ENCODE measurements around the gene SLIT3. TPM values are rescaled to one million over a fixed set of nuclear protein-coding genes. Genes with fewer than 3 reads are reported as not detected.

The SLIT3 gene
- total RNA-seq, 1 experiment from 2014 or later = 21.9 TPM

DNA sequence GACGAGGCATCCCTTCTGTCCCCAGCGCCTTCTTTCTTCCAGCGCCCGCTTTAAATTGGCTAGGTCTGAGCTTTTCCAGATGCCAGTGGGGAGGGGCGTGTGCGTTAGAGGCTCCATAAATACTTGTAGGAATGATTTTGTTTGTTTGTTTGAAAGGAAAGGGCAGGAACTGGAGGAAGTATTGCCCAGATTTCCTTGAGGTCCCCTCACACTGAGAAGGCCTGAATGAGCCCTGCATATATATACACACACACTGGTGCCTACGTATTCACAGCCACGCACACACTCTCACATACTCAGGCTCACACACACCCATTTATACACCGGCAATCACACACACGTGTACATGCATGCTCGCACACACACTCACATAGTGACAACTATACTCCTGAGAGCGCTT, 1.0 kb upstream of the SLIT3 start:
- no peak for DNase-seq (ENCODE audit: low read depth)
- in situ Hi-C loops (cut with HindIII; ENCODE audit: low pct_unique_long_range_greater_than_20kb, low sequenced_read_pairs) = no loop called here

DNA sequence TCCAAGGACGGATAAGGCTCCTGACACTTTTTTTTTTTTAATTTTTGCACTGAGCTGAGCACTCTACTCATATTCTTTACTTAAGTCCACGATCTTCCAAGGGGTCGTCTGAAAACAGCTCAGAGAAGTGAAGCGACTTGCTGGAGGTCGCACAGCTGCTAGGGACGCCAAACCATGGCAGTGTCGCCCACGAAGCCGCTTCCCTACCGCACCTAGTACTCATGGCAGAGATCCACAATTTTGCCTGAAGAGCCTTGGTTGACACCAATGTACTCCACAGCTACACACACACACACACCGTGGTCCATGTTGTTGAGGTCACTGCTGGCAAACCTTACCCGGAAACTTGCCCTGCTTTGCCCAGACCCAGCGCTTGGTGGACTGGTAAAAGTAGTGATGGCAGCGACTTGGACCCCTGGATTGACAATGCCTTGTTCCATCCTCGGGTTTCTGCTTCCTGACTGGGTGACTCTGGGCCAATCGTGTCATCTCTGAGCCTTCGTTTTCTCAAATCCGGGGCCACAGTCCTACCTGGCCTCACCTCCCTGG, 521 bp upstream of the SLIT3 start:
- in situ Hi-C loops (cut with HindIII; ENCODE audit: low pct_unique_long_range_greater_than_20kb, low sequenced_read_pairs) = no loop called here
- DNase-seq (ENCODE audit: low read depth) = no peak

DNA sequence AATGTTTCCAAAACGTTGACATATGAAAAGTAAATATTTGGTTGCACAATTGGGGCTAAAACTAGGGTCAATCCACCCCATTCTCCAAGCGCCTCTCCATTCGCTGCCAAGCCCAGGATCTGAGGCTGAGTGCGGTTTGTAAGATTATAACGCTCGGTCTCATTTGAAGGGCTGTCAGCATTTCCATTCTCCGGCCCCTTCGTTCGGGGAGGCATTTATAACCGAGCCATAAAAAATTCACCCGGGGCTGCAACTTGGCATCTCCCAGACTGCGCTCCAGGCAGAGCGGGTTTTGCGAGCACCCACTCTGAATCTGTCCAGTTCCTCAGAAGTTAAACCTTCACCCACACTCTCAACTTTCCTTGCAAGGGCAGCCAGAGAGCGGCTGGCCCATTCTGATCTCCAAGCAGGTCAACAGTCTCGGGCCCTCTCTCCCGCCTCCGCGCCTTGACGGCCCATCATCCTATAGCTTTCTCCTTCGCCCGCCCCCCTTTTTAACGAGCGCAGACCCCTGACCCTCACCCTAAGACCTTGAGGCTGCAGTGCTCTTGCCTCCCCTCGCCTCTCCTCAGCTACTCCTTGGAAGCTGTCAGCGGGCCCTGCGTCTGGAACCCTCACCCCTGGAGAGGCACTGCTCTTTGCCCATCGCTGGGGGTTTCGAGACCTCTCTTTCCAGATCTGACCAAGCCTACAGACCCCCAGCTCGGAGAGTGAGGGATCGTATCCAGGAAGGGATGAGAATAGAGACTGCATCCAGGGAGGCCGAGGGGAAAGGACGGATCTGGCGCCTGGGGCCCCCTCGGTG, 1.1 kb downstream of the SLIT3 start:
- DNase-seq (ENCODE audit: low read depth) = peak; percentile 34
- in situ Hi-C loops (cut with HindIII; ENCODE audit: low pct_unique_long_range_greater_than_20kb, low sequenced_read_pairs) = no loop called here

DNA sequence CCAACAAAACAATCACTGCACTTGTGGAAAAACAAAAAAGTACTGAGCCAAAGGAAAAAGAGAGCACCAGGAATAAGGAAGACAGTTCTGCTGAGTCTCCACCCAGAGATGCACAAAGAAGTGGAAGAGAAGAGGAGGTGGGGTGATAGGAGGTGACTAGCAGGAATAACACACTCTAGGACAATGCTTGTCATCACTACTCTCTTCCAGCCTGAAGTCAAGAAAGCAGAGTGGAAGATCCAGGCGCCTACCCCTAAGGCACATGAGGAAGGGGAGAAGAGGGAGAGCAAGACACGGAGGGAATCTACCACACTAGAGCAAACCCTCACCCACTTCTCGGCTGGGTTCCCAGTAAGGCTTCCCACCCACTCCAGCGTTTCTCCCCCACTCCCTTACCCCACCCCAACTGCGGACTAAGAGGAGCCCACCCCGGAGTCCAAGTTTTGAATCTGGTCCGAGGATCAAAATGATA, 1.7 kb downstream of the SLIT3 start:
- in situ Hi-C loops (cut with HindIII; ENCODE audit: low pct_unique_long_range_greater_than_20kb, low sequenced_read_pairs) = no loop called here
- DNase-seq (ENCODE audit: low read depth) = peak; percentile 33

DNA sequence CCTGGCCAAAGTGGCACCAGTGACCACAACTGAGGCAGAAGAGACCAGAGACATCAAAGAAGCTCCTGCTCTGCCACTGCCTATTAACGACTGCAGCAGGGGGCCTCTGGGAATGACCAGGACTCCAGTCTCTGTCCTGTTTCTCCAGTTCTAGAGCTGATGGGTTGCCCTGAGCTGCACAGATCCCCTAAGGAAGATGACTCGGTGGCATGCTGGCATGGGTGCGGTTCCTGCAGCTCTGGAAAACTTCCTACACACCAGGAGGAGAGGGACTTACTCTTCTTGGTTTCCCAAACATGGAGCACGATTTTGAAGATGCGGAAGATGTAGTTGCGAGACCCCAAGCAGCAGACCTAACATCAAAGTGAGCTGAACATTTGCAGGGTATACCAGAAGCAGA, 2.7 kb downstream of the SLIT3 start:
- in situ Hi-C loops (cut with HindIII; ENCODE audit: low pct_unique_long_range_greater_than_20kb, low sequenced_read_pairs) = no loop called here
- DNase-seq (ENCODE audit: low read depth) = no peak

DNA sequence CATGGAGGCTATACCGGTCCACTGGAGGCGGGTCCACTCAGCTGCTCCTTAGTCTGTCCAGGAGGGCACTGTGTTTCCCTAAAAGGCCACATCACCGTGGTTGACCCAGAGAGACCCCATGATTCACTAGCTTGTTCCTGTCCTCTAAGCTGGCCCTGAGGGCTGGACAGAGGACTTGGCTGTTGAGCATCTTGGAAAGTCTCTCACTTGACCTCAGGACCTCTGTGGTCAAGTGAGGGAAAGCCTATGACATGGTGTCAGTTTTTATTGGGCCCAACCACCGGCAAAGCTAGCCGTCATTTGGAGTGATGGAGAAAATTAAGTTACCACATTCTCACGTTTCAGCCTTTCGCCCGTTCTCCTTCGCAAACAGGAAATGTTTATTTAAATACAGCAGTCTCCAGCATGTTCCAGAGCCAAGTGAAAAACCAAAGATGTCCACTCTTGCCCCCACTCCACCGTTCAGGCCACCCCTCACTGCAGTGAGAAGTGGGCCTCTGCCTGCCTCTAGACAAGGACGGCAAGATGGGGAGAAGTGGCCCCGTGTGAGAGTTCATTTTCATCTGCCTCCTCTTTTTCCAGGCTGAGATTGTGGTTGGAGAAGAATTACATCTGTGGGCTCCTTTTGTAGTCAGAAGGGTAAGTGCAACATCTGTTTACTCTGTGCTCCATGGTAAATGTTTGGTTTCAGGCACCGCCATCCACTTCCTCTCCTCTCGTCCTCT, 4.4 kb downstream of the SLIT3 start:
- in situ Hi-C loops (cut with HindIII; ENCODE audit: low pct_unique_long_range_greater_than_20kb, low sequenced_read_pairs) = no loop called here
- peak; percentile 81 for DNase-seq (ENCODE audit: low read depth)

DNA sequence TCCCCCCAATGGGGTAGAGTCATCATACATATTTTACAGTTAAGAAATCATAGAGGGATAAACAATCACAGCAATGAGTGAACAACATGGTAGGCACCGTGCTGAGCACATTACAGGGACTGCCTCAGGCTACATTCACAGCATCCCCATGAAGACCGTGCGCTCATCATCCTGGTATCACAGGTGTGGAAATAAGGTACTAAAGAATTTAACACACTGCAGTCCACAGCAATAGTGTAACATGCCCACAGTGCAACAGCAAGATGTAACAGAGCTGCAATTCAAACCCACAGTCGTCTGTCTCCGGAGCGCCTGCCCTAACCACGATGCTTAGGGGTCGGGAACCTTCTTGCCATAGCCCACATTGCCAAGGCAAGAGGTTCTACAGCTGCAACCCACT, 5.6 kb downstream of the SLIT3 start:
- in situ Hi-C loops (cut with HindIII; ENCODE audit: low pct_unique_long_range_greater_than_20kb, low sequenced_read_pairs) = no loop called here
- DNase-seq (ENCODE audit: low read depth) = no peak

DNA sequence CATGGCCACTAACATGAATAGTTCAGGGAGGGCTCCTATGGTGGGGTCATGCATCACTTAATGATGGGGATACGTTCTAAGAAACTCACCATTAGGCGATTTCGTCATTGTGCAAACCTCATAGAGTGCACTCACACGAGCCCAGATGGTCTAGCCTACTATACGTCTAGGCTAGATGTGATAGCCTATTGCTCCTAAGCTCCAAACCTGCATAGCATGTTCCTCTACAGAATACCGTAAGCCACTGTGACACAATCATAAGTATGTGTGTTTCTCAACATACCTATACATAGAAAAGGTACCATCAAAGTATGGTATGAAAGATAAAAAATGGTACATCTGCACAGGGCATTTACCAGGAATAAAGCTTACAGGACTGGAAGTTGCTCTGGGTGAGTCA, 6.3 kb downstream of the SLIT3 start:
- in situ Hi-C loops (cut with HindIII; ENCODE audit: low pct_unique_long_range_greater_than_20kb, low sequenced_read_pairs) = no loop called here
- DNase-seq (ENCODE audit: low read depth) = no peak

DNA sequence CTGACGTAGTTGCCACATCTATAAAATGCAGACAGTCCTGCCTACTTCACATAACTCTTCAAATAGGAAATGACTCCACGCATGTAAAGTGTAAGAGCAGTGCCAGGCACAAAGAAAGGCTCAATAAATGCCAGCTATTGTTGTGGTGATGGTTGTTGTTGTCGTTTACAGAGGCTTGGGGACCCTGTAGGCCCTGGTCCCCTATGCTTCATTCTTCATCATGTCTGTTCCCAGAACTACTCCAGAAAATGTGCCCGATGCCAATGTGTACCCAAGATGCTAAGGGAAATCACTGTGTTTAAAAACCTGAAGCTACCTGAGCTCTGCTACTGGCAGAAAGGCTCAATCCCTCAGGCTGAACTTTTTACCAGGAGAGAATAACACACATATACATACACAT, 9.1 kb downstream of the SLIT3 start:
- in situ Hi-C loops (cut with HindIII; ENCODE audit: low pct_unique_long_range_greater_than_20kb, low sequenced_read_pairs) = no loop called here
- DNase-seq (ENCODE audit: low read depth) = no peak

DNA sequence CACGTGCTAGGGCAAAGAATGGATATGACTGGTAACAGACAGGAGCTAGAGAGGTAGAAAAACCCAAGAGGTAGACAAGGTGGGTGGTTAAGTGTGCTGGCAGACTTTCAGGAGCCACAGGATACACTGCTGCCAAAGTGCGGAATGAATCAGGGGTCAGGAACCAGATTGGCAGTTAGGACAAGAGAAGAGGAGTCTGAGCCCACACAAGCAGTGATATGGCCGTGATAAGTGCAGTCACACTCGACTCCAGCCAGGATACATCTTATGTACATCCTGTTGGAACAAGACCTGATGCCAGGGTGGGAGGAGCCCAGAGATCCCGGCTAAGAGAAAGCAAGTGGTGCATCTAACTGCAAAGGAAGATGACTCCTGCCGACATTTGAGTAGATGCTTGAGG, 10.0 kb downstream of the SLIT3 start:
- in situ Hi-C loops (cut with HindIII; ENCODE audit: low pct_unique_long_range_greater_than_20kb, low sequenced_read_pairs) = no loop called here

DNA sequence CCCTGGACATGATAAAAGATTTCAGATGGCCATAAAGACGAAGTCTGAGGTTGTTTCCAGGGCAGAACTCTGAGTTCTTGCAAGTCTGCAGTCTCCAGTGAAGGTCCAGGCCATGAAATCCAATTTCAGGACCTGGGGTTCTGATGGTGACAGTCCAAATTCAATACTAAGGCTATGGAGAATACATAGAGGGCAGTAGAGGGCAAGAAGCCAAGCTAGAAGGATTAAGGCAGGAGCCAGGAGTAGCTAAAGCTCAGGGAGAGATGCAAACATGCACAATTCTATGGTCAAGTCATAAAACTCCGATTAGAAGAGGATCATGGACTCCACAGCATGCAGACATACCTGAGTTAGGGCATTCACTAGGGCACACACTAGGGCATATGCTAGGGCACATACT, 11.4 kb downstream of the SLIT3 start:
- in situ Hi-C loops (cut with HindIII; ENCODE audit: low pct_unique_long_range_greater_than_20kb, low sequenced_read_pairs) = no loop called here
- no peak for DNase-seq (ENCODE audit: low read depth)

More for the DNA sequence above, 10.0 kb downstream of the SLIT3 start:
- DNase-seq (ENCODE audit: low read depth) = no peak

DNA sequence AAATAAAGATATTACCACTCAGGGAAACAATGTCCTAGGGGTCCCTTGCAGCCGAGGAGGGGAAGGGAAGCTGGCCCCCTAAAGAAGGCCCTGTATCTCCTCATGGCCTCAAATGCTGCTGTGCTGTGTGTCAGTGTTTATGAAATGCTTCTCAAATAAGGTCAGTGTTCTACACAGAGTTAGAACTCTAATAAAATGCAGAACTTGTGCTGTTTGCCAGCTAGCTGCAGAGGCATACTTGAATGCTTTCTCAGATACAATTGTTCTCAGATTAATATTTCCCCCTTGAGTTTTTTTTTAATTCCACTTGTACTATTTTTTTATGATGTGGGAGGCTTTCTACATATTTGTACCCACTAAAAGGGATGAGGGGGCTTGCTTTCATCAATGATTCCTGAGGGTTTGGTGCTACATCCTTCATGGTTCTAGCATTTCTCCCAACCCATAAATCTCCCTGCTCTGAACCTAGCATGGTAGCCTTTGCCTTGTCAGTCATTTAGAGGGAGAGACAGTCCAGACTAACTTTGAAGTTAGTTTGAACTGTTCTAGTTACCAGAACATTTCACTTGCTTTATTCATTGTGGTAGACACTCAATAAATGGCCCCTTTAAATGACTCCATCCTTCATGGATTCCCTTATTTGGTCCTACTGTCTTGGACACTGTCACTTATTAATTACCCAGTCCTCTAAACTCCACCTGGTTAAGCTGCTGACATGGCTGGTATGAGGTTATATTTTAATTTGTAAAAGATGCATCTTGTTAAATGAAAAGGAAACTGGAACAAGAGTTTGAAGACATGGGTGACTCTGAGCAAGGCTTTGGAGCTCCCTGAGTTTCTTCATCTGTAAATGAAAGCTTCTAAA, 12.6 kb downstream of the SLIT3 start:
- in situ Hi-C loops (cut with HindIII; ENCODE audit: low pct_unique_long_range_greater_than_20kb, low sequenced_read_pairs) = no loop called here
- no peak for DNase-seq (ENCODE audit: low read depth)

DNA sequence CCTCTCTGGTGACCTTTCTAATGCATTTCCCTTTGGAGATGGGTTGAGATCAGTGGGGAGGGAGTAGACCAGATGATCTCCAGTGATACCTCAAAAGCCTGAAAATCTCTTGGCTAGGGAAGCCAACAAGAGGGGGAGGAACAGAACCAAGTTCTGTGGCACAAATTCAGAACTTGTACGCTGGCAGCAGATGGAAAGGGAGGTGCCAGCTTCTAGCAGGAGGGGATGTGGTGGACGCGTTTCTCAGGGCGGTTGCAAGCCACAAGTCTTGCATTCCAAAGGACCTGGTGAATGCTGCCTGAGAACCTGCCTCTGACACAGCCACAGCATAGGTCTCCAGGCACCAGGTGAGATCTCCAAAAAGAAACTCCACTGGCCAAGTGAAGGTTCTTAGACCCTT, 13.4 kb downstream of the SLIT3 start:
- no peak for DNase-seq (ENCODE audit: low read depth)
- in situ Hi-C loops (cut with HindIII; ENCODE audit: low pct_unique_long_range_greater_than_20kb, low sequenced_read_pairs) = no loop called here

DNA sequence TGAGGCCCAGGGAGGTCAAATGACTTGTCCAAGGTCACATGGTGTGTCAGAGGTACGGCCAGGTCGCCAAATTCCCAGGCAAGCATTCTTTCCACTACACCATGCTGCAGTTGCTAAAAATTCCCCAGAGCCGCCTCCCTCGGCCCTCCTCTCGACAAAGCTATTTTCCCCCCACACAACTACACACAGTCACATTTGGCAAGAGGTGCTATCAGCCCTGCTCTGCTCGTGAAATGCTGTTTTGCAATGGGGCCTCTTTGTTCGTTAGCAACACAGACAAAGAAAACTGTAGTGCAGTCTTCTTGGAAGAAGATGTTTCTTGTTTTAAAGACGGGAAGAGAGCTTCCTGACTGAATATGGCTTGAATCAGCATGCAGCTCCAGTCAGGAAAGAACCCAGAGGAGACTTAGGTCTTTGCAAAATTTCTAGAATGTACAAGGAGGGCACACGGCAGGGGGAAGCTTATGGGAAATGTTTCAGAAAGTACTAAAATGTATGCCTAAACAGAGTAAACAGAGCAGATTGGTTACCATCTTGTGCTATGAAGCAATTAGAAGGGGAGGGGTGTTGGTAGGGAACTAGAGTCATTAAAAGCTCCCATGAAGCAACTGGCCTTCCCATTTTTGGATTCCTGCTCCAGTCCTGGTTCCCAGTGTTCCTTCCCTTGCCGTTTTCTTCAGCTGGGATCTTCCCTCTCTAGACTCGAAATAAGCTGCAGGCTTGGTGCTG, 14.2 kb downstream of the SLIT3 start:
- no peak for DNase-seq (ENCODE audit: low read depth)
- in situ Hi-C loops (cut with HindIII; ENCODE audit: low pct_unique_long_range_greater_than_20kb, low sequenced_read_pairs) = no loop called here

DNA sequence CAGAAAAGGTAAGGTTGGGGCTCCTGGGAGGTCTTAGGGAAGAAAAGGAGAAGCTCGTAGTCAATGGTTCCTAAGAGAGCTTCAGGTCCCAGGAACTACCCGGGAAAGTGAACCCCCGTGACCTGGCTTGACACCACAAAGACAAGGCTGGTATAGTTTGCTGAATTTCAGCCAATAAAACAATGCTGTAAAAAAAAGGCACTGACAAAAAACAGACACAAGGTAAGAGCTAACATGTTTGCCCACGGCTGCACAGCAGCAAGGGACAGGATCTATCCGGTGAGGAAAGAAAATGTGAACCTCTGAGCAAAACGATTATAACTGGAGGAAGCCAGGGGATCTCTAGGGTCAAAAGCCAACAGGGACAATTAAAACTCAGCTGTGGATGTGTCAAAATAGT, 17.1 kb downstream of the SLIT3 start:
- in situ Hi-C loops (cut with HindIII; ENCODE audit: low pct_unique_long_range_greater_than_20kb, low sequenced_read_pairs) = no loop called here
- no peak for DNase-seq (ENCODE audit: low read depth)

DNA sequence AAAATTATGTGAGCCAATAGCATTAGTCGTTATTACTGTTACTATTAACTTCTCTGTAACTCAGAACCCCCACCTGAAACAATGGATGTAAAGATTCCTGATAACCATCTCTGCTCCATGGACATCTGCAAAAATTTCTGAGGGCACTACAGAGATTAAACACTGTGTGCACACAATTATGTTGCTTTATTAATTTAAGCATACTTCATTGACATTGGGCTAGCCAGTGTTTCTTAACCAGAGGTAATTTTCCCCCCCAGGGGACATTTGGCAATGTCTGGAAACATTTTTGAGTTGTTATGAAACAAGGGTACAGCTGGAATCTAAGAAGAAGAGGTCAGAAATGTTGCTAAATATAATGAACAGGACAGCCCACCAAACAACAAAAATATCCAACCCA, 19.3 kb downstream of the SLIT3 start:
- in situ Hi-C loops (cut with HindIII; ENCODE audit: low pct_unique_long_range_greater_than_20kb, low sequenced_read_pairs) = no loop called here
- no peak for DNase-seq (ENCODE audit: low read depth)

DNA sequence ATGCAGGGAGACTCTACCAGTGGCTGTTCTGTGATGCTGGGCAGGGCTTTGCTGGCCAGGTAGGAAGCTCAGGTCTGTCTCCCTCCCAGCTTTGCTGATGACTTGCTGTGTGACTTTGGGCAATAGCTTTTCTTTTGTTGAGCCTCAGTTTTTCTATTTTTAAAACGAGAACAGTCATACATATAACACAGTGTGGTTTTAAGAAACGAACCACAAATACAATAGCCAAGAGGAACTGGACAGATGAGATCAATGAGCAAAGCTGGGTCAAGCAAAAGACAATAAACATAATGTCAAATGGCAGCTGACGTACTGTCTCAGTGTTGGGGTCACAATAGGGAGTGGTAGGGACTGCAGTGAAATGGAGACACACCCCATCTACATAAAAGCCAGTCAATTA, 20.2 kb downstream of the SLIT3 start:
- DNase-seq (ENCODE audit: low read depth) = no peak
- in situ Hi-C loops (cut with HindIII; ENCODE audit: low pct_unique_long_range_greater_than_20kb, low sequenced_read_pairs) = no loop called here

DNA sequence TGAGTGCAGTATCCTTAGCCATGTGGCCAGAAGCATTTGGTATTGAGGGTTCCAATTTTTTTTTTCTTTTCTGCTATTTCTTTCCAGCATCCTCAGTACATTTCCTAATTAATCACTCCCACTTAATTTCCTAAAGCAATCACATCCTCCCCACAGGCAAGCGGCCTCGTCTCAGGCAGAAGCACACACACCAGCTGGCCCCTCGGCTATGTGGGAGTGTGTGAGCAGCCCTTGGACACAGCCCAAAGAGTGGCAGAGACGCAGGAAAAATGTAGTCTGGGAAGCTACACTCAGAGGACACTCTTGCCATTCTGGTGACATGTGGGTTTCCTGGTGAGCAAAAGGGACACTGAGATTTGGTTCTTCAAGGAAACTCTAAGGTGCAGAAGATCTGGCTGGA, 20.7 kb downstream of the SLIT3 start:
- in situ Hi-C loops (cut with HindIII; ENCODE audit: low pct_unique_long_range_greater_than_20kb, low sequenced_read_pairs) = no loop called here
- DNase-seq (ENCODE audit: low read depth) = no peak
